ENCODE data around the gene SLC26A8. TPM values are rescaled to one million over a fixed set of nuclear protein-coding genes. Genes with fewer than 3 reads are reported as not detected.

Gene SLC26A8
- total RNA-seq, 1 experiment from 2014 or later = not detected

GRCh38 chr6:35897036-35897435 is 127.4 kb downstream of the SLC26A8 start:
- TF ChIP-seq SIN3A (IDR thresholded peaks at IDR 0.05; ENCODE audit: borderline replicate concordance, insufficient read depth, low read depth, low read length) (no peak), TCF7L2 (IDR thresholded peaks at IDR 0.05; ENCODE audit: low read depth, low read length) (no peak)
- Histone ChIP-seq H3K27ac (ENCODE audit: low read length) (no peak overlapping the region), H3K4me3 (ENCODE audit: low read depth in 2 of 2, low read length in 2 of 2) (no peak overlapping the region), H3K27me3 (ENCODE audit: control insufficient read depth, insufficient read depth, low read length) (no peaks in the 10 kb centered on the region), H3K36me3 (ENCODE audit: control insufficient read depth, insufficient read depth, low read length) (no peaks in the 10 kb centered on the region), H3K9me3 (ENCODE audit: control insufficient read depth, insufficient read depth, low read depth, low read length) (no peaks in the 10 kb centered on the region), H3K4me1 (ENCODE audit: control insufficient read depth, insufficient read depth, low read length) (no peaks in the 10 kb centered on the region)
- DNase-seq (ENCODE audit: low read depth, low spot score) = no peak
- CTCF ChIA-PET = no interaction called here
- in situ Hi-C loops (cut with HindIII; ENCODE audit: low pct_unique_long_range_greater_than_20kb, low sequenced_read_pairs) = no loop called here
- BruUV-seq (replicated peaks) = no TSS peak
- intact Hi-C loops (cut with micrococcal nuclease; ENCODE audit: unreplicated experiment) = no loop called here
- POLR2A ChIA-PET = no interaction called here
- no peak for ATAC-seq

DNA sequence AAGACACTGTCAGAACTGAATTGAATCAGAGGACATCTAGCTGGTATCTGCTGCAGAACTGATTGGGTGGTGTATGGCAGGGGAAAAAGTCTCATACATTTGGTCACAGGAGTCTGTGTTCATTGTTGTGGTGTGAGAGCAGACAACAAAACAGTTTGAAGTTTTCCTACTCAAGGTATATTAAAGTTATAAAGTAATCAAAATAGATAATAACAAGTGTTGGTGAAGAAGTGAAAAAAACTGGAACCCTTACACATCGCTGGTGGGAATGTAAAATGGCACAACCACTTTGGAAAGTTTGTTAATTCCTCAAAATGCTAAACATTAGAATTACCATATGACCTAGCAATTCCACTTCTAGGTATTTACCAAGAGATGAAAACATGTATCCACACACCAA is 128.2 kb downstream of the SLC26A8 start:
- no peak overlapping the region for H3K27ac ChIP-seq (ENCODE audit: low read length)
- H3K36me3 ChIP-seq (ENCODE audit: control insufficient read depth, insufficient read depth, low read length) = no peaks in the 10 kb centered on the region
- H3K4me3 ChIP-seq (ENCODE audit: low read depth in 2 of 2, low read length in 2 of 2) = no peak overlapping the region

GRCh38 chr6:35895560-35895959 is 128.9 kb downstream of the SLC26A8 start:
- BruUV-seq (replicated peaks) = no TSS peak
- POLR2A ChIA-PET = no interaction called here
- Histone ChIP-seq H3K9me3 (ENCODE audit: control insufficient read depth, insufficient read depth, low read depth, low read length) (no peaks in the 10 kb centered on the region), H3K27me3 (ENCODE audit: control insufficient read depth, insufficient read depth, low read length) (no peaks in the 10 kb centered on the region), H3K4me1 (ENCODE audit: control insufficient read depth, insufficient read depth, low read length) (no peaks in the 10 kb centered on the region), H3K4me3 (ENCODE audit: low read depth in 2 of 2, low read length in 2 of 2) (no peak overlapping the region), H3K36me3 (ENCODE audit: control insufficient read depth, insufficient read depth, low read length) (no peaks in the 10 kb centered on the region), H3K27ac (ENCODE audit: low read length) (no peak overlapping the region)
- in situ Hi-C loops (cut with HindIII; ENCODE audit: low pct_unique_long_range_greater_than_20kb, low sequenced_read_pairs) = no loop called here
- intact Hi-C loops (cut with micrococcal nuclease; ENCODE audit: unreplicated experiment) = no loop called here
- DNase-seq (ENCODE audit: low read depth, low spot score) = no peak
- no peak; the same call in 1 of the 2 replicates for ATAC-seq
- TF ChIP-seq POLR2AphosphoS5 (IDR thresholded peaks at IDR 0.05; ENCODE audit: low read depth, low read length) (no peak), SIN3A (IDR thresholded peaks at IDR 0.05; ENCODE audit: borderline replicate concordance, insufficient read depth, low read depth, low read length) (no peak)
- TF ChIP-seq, protein P1, sequence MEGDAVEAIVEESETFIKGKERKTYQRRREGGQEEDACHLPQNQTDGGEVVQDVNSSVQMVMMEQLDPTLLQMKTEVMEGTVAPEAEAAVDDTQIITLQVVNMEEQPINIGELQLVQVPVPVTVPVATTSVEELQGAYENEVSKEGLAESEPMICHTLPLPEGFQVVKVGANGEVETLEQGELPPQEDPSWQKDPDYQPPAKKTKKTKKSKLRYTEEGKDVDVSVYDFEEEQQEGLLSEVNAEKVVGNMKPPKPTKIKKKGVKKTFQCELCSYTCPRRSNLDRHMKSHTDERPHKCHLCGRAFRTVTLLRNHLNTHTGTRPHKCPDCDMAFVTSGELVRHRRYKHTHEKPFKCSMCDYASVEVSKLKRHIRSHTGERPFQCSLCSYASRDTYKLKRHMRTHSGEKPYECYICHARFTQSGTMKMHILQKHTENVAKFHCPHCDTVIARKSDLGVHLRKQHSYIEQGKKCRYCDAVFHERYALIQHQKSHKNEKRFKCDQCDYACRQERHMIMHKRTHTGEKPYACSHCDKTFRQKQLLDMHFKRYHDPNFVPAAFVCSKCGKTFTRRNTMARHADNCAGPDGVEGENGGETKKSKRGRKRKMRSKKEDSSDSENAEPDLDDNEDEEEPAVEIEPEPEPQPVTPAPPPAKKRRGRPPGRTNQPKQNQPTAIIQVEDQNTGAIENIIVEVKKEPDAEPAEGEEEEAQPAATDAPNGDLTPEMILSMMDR (IDR thresholded peaks at IDR 0.05) = no peak
- TF ChIP-seq, protein P2, sequence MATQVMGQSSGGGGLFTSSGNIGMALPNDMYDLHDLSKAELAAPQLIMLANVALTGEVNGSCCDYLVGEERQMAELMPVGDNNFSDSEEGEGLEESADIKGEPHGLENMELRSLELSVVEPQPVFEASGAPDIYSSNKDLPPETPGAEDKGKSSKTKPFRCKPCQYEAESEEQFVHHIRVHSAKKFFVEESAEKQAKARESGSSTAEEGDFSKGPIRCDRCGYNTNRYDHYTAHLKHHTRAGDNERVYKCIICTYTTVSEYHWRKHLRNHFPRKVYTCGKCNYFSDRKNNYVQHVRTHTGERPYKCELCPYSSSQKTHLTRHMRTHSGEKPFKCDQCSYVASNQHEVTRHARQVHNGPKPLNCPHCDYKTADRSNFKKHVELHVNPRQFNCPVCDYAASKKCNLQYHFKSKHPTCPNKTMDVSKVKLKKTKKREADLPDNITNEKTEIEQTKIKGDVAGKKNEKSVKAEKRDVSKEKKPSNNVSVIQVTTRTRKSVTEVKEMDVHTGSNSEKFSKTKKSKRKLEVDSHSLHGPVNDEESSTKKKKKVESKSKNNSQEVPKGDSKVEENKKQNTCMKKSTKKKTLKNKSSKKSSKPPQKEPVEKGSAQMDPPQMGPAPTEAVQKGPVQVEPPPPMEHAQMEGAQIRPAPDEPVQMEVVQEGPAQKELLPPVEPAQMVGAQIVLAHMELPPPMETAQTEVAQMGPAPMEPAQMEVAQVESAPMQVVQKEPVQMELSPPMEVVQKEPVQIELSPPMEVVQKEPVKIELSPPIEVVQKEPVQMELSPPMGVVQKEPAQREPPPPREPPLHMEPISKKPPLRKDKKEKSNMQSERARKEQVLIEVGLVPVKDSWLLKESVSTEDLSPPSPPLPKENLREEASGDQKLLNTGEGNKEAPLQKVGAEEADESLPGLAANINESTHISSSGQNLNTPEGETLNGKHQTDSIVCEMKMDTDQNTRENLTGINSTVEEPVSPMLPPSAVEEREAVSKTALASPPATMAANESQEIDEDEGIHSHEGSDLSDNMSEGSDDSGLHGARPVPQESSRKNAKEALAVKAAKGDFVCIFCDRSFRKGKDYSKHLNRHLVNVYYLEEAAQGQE (IDR thresholded peaks at IDR 0.05; ENCODE audit: insufficient read depth in 1 of 2, low read depth in 2 of 2, low read length in 1 of 2) = no peak
- CTCF ChIA-PET = no interaction called here

More for the DNA sequence above, 128.2 kb downstream of the SLC26A8 start:
- in situ Hi-C loops (cut with HindIII; ENCODE audit: low pct_unique_long_range_greater_than_20kb, low sequenced_read_pairs) (no loop called here), intact Hi-C loops (cut with micrococcal nuclease; ENCODE audit: unreplicated experiment) (no loop called here)
- TF ChIP-seq TCF7L2 (IDR thresholded peaks at IDR 0.05; ENCODE audit: low read depth, low read length) (no peak), POLR2AphosphoS5 (IDR thresholded peaks at IDR 0.05; ENCODE audit: low read depth, low read length) (no peak), SIN3A (IDR thresholded peaks at IDR 0.05; ENCODE audit: borderline replicate concordance, insufficient read depth, low read depth, low read length) (no peak)
- TF ChIP-seq, protein P2 (IDR thresholded peaks at IDR 0.05; ENCODE audit: insufficient read depth in 1 of 2, low read depth in 2 of 2, low read length in 1 of 2) = no peak
- TF ChIP-seq, protein P1 (IDR thresholded peaks at IDR 0.05) = no peak
- Histone ChIP-seq H3K9me3 (ENCODE audit: control insufficient read depth, insufficient read depth, low read depth, low read length) (no peaks in the 10 kb centered on the region), H3K4me1 (ENCODE audit: control insufficient read depth, insufficient read depth, low read length) (no peaks in the 10 kb centered on the region), H3K27me3 (ENCODE audit: control insufficient read depth, insufficient read depth, low read length) (no peaks in the 10 kb centered on the region)
- ATAC-seq (no peak), DNase-seq (ENCODE audit: low read depth, low spot score) (no peak)
- POLR2A ChIA-PET = no interaction called here
- CTCF ChIA-PET = no interaction called here
- no TSS peak for BruUV-seq (replicated peaks)

All from Panc1 (cell line).